Peyer's patch (tissue), 4 donors: ENCODE measurements around the gene IFT57.

Source experiments
- CTCF ChIP-seq, 6 experiments: fragments of 450-650 bp in 4 of 6; fragments of 200-600 bp in 2 of 6; sonication (generic) in 1 of 6; IDR thresholded peaks; one replicate each; pipeline ENCODE4 v1.5.1; 2017 to 2019; ENCODE audit warnings: antibody characterized with exemption in 6 of 6, mild to moderate bottlenecking in 3 of 6, moderate library complexity in 1 of 6
- POLR2A ChIP-seq, 2 donors: fragments of 450-650 bp; IDR thresholded peaks; one replicate each; pipeline ENCODE4 v1.5.1; 2017; ENCODE audit warnings: antibody characterized with exemption in 2 of 2, mild to moderate bottlenecking in 2 of 2, moderate library complexity in 2 of 2

GRCh38 chr3:108182339-108182738, 39.9 kb downstream of the IFT57 start:
- TF ChIP-seq CTCF (IDR thresholded peaks at IDR 0.05) (no peak), POLR2A (IDR thresholded peaks at IDR 0.05) (no peak)
